Glutamatergic neuron (in vitro differentiated cells): ENCODE data around the gene PRCC. TPM values are rescaled to one million over a fixed set of nuclear protein-coding genes. Genes with fewer than 3 reads are reported as not detected.

Experiments
- DNase-seq: peaks from one replicate; pipeline ENCODE4 v3.0.0; 2022
- H3K27ac Mint-ChIP-seq: one replicate; pipeline ENCODE4 v1.8.0; 2020; ENCODE audit warnings: mild to moderate bottlenecking, mixed read lengths, inconsistent platforms; ENCODE audit not compliant: unreplicated experiment
- H3K27me3 Mint-ChIP-seq: one replicate; pipeline ENCODE4 v1.8.0; 2020; ENCODE audit warnings: mild to moderate bottlenecking, moderate library complexity, mixed read lengths, inconsistent platforms; ENCODE audit not compliant: unreplicated experiment
- H3K36me3 Mint-ChIP-seq: one replicate; pipeline ENCODE4 v1.8.0; 2020; ENCODE audit warnings: mild to moderate bottlenecking, mixed read lengths, inconsistent platforms; ENCODE audit not compliant: unreplicated experiment
- H3K4me1 Mint-ChIP-seq: one replicate; pipeline ENCODE4 v1.8.0; 2020; ENCODE audit warnings: mild to moderate bottlenecking, low read depth, mixed read lengths, inconsistent platforms; ENCODE audit not compliant: unreplicated experiment
- H3K4me3 Mint-ChIP-seq: one replicate; pipeline ENCODE4 v1.8.0; 2020; ENCODE audit warnings: mild to moderate bottlenecking, mixed read lengths, inconsistent platforms; ENCODE audit not compliant: unreplicated experiment
- H3K9me3 Mint-ChIP-seq: one replicate; pipeline ENCODE4 v1.8.0; 2020; ENCODE audit warnings: mild to moderate bottlenecking, moderate library complexity, mixed read lengths, inconsistent platforms; ENCODE audit not compliant: unreplicated experiment
- CTCF ChIP-seq: fragments of 200-600 bp; sonication (generic); IDR thresholded peaks from one replicate; pipeline ENCODE4 v1.5.0; 2021; ENCODE audit not compliant: partially characterized antibody, unreplicated experiment
- total RNA-seq: library from RNA; stranded (reverse); fragmentation: NEBNext Ultra II Directional; extraction: Animal tissue kit (Norgen Biotek cat#: 25700); gene quantifications from one replicate; pipeline ENCODE4 v1.2.1, GENCODE V29; 2021; ENCODE audit not compliant: unreplicated experiment

The PRCC gene
- total RNA-seq, 1 donor from 2014 or later: 88.8 TPM

- no peak for TF ChIP-seq CTCF
- H3K9me3 Mint-ChIP-seq: peaks cover 2% of the 10 kb centered on the region
- H3K4me3 Mint-ChIP-seq: no peak overlapping the region
- H3K27ac Mint-ChIP-seq: no peak overlapping the region
- H3K4me1 Mint-ChIP-seq: peaks cover 8% of the 10 kb centered on the region
- DNase-seq: no peak
- peaks cover 8% of the 10 kb centered on the region for H3K27me3 Mint-ChIP-seq
- H3K36me3 Mint-ChIP-seq: no peaks in the 10 kb centered on the region
Measured at GRCh38 chr1:156828400-156829124, 61.2 kb downstream of the PRCC start.

DNA sequence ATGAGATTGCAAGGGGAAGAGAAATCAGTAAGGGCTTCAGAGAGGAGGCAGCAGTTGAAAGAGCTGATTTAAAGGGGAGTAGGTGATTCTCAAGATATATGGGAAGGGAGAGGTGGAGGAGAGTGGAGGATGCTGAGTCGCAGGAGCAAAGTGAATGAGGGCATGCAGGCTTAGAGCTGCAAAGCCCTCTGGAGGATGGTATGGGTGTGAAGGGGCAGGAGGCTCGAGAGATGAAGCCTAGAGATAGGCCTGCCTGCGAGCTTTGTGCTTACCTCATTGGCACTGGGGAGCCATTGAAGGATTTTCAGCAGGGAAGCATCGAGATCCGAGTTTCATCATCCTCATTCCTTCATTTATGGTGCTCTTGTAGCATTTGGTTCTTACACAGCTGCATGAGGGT is 65.1 kb downstream of the PRCC start:
- TF ChIP-seq CTCF: no peak
- Mint-ChIP-seq H3K36me3 (no peaks in the 10 kb centered on the region), H3K9me3 (no peaks in the 10 kb centered on the region), H3K27ac (no peak overlapping the region), H3K27me3 (peaks cover 15% of the 10 kb centered on the region), H3K4me3 (no peak overlapping the region), H3K4me1 (peaks cover 16% of the 10 kb centered on the region)
- no peak for DNase-seq

DNA sequence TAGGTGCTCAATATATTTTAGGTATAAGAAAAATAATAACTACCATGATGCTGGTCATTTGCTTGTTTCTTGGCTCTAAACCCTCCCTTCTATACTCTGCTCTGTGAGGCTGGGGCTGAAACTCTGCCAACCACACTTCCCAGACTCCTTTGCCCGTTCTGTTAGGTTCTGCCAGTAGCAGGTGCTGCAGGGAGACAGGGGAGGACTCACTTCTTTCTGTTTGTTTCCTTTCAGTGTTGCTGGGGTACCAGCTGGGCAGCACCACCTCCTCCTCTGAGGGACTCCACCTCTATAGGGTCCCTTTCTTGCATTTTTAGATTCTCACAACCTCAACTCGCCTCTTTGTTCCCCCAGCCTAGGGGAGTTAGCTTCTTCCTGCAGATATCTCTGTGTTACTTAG is 66.3 kb downstream of the PRCC start:
- Mint-ChIP-seq H3K9me3 (peaks cover 2% of the 10 kb centered on the region), H3K27me3 (peaks cover 20% of the 10 kb centered on the region), H3K4me1 (peaks cover 19% of the 10 kb centered on the region), H3K4me3 (no peak overlapping the region), H3K36me3 (no peaks in the 10 kb centered on the region), H3K27ac (no peak overlapping the region)
- TF ChIP-seq CTCF: no peak
- DNase-seq: no peak

DNA sequence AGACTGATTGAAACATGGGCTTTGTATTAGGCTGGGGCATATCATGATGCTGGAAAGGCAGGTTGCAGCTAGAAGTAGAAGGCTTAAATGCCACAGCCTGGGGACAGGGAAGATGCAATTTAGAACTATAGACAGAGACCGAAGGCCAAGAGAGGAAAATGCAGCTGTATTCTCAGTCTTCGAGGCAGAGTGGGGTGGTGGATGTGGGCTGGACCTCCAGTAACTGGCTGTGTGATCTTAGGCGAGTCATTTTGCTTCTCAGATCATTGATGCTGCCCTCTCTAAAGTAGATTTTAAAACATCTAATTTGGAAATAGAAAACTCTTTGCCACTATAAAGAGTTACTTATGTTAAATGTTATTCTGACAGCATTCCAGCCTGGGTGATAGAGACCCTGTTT is 67.0 kb downstream of the PRCC start:
- no peak overlapping the region for H3K4me3 Mint-ChIP-seq
- H3K9me3 Mint-ChIP-seq: peaks cover 2% of the 10 kb centered on the region
- no peak for TF ChIP-seq CTCF
- no peaks in the 10 kb centered on the region for H3K36me3 Mint-ChIP-seq
- no peak overlapping the region for H3K27ac Mint-ChIP-seq
- peaks cover 24% of the 10 kb centered on the region for H3K4me1 Mint-ChIP-seq
- DNase-seq: no peak
- H3K27me3 Mint-ChIP-seq: peaks cover 17% of the 10 kb centered on the region

- Mint-ChIP-seq H3K4me1 (peaks cover 25% of the 10 kb centered on the region), H3K27me3 (peaks cover 15% of the 10 kb centered on the region), H3K9me3 (peaks cover 2% of the 10 kb centered on the region)
Measured at GRCh38 chr1:156836041-156836654, 68.8 kb downstream of the PRCC start.

More at GRCh38 chr1:156836041-156836654, 68.8 kb downstream of the PRCC start:
- no peak for TF ChIP-seq CTCF
- no peak for DNase-seq
- Mint-ChIP-seq H3K36me3 (no peaks in the 10 kb centered on the region), H3K27ac (no peak overlapping the region), H3K4me3 (no peak overlapping the region)
